Medulla oblongata (tissue), 1 donor: Measurements from ENCODE around the gene METTL13.

Experiments used
- DNase-seq: peaks from one replicate; pipeline ENCODE4 v3.0.0-alpha.2; 2015; ENCODE audit errors: extremely low spot score

The METTL13 gene

DNA sequence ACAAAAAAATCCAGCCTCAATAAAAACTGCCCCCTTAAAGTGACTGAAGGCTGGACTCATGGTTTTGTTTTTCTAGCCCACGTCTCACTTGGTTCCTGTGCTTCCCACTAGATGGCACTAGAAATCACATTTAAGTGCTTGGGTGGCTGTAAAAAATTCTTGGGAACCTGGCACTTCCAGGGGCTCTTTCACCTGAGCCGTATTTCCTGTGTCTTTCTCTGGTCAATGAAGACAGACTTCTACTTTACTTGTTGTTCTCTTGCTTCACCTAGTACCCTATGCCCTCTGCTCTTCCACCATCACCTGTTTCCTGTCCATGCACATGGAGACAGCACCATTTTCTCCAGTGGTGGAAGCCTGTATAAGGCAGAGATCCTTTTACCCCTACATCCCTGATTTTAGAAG is 20.0 kb downstream of the METTL13 start:
- DNase-seq: peak; percentile 83

DNA sequence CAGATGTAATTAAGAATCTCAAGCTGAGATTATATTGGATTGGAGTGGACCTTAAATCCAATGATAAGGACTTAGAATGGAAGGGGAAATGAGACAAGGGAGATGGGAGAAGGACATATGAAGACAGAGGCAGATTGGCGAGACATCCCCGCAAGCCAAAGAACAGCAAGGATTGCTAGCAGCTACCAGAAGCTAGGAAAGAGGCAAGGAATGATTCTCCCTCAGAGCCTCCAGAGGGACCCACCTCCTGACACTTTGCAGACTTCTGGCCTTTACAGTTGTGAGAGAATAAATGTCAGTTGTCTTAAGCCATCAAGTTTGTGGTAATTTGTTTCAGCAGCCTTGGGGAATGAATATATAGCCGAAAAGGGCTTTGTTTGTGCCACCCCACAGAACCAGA is 20.7 kb downstream of the METTL13 start:
- peak; percentile 68 for DNase-seq

DNA sequence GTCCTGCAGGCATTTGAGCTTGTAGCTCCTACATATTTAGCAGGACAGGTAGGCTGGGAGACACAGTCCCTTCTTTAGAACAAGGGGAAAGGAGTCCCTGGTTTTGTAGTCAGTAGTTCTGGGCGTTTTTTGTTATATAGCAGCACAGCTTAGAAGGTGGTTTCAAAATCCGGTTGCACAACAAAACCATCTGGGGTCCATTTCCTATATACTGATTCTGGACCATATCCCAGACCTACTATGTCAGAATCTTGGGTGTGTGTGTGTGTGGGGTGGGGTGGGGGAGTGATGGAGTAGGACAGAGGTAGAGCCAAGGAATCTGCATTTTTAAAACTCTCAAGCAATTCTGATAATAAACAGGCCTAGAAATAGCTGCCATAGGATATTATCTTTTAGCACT is 21.6 kb downstream of the METTL13 start:
- no peak for DNase-seq

DNA sequence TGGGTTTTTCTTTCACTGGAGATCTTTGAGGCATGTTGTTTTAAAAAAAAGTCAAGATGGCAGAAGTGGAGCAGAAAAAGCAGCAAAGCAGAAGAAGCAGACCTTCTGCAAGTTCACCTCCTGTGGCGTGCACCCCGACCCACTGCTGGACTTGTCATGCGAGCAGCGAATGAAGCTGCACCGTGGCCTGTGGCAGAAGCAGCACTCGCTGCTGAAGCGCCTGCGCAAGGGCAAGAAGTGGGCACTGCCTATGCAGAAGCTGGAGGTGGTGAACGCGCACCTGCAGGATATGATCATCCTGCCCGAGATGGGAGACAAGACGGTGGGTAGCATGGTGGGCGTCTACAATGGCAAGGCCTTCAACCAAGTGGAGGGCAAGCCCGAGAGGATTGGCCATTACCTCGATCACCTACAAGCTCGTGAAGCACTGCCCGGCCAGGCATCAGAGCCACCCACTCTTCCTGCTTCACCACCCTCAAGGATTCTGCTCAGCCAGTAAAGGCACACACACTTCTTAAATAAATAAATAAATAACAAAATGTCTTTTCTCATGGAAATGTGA is 22.1 kb downstream of the METTL13 start:
- DNase-seq: no peak

DNA sequence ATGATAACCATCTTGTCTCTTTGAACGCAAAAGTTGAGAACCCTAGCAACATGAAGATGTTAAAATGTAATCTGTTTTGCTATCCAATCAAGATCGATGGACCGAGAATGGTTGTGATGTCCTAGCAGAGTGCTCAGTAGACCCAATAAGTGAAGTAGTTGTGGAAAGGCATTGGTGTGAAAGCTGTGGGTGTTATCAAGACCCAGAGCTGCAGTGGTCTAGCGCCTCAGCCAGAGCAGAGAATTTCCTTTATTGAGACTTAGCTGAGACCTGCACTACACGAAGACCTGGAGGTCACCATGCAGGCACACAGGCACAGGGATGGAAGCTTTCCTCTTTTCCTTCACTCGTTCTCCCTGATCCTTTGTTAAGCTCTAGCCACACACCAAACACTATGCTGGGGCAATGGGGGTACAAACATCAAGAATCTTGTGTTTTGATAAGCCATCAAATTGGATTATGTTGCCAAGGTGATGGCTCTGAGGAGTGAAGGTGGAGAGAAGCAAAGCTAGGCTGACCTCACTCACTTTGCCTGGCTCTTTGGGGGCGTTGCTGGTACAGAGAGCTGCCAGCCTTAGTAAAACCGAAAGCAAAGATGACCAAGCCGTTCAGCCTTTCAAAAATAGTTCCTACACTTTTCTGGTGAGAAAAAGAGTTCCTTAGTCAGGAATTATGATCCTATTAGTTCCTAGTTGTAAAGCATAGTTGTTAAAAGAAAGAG is 24.1 kb downstream of the METTL13 start:
- DNase-seq: no peak

DNA sequence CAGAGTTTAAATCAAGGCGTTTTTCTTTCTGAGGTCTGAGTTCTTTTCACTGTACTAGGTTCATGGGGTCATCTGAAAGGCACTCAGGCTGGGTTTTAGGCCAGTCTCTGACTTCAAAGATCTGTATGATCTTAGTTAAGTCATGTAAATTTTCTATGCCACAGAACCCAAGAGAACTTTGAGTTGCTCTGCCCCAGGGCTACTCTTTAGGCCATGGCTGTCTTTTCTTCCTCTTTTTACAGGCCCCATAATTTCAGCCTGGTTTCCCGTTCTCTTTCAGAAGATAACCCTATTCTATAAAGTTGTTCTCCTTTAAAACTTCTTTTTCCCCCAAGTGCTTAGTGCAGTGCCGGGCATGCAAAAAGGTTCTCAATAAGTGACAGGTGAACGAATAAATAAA is 26.1 kb downstream of the METTL13 start:
- no peak for DNase-seq

DNA sequence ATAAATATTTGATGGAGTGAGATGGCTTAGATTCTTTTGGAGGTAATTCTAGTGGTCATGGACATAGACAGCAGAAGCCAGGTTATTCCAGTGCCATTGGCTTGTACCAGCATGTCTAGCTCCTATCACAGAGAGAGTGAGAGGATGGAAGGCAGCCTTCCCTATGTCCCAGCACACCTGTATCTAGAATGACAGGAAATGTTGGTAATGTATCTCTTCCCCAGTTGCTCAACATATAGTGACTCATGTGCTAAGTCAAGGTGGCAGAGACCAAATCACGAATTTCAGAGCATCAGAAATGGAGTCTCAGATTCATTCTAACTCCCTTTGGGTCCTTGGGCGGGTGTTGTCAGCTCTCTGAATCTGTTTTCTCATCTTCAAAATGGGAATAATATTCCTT is 28.4 kb downstream of the METTL13 start:
- no peak for DNase-seq

DNA sequence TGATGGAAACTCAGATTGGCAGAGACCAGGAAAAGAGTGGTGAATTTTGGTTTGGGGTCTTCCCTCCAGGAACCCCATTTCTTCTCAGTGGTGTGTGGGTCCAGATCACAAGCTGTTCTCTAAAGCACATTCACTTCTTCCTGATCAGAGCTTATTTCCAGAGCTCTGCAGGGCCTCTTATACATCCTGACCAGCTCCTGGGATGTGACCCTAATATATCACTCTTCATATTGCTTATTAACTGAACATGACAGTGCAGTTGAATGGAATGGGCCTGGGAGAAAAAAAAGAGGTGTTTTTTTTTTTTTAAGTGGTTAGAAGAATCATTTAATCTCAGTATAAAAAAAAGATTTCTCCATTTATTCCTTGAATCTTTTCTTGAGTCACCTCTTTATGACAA is 30.2 kb downstream of the METTL13 start:
- no peak for DNase-seq

DNA sequence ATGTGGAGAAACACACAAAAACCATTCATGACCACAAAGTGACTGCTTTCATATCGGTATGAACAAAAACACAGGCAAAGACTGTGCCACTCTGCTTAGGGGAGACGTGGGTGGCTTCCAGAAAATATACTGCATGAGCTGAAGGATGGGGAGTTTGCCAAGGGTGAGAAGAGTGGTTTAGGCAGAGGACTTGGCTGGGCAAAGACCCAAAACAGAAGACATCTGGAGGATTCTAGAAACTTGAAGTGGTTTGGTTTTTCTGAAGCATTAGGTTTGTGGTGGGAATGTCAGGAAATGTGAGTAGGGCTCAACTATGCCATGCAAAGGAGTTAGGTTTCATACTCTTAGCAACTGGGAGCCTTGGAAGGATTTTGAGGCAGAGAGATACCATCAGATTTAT is 33.2 kb downstream of the METTL13 start:
- DNase-seq: no peak

DNA sequence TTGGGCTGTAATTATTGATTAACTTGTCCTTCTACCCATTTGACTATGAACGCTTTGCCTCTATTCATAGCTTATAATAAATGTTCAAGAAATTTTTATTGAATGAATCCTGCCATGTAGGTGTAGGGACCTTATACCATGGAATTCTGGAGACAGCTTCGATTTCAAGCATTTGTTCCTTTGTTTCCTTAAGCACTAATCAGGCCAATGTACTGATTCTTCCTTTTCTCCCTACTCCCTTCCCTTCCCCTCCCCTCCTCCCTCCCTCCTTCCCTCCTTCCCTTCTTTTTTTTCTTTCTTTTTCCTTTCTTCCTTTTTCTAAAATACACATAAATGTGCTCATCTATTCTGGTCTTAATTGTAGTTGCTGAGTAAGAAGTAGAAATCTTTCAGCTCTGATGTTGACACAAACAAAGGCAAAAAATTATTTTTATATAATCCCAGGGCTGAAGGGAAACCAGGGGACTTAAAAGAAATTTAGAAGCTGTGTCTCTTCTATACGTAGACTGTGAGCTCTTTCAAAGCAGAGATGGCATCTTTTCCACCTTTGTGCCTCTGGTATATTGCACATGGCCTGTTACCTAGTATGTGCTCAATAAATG is 34.9 kb downstream of the METTL13 start:
- no peak for DNase-seq

DNA sequence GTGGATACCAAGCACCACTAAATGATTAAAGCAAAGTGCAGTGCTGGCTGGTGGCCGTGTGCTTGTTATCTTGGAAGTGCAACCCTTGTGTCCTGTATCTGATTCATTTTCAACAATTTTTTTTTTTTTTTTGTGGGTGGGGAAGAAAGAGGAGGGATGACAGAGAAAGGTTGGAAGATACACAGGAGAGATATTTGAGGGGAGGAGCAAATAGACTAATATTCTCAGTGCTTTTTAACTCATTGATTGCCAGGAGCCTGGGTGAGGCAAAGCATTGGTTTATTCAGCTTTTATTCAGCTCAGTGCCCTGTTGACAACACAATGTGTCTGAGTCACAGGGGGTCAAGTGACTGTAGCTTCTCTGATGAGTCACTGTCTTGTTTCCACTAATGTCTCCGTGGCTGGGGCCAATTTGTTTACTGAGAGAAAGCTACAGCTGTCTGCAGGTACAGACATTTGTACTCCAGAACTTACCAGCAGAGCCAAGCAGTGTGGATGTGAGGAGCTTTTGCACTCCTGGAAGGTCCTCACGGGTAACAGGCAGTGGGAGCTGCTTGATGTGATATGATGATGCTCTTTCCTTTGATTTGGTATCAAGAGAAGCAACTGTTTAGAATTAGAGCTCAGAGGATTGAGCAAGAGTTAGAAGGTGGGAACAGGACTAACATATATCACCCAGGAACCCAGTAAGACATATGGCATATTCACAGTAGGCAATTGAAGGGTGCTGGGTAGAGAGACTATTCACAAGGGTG is 36.2 kb downstream of the METTL13 start:
- DNase-seq: peak; percentile 64

DNA sequence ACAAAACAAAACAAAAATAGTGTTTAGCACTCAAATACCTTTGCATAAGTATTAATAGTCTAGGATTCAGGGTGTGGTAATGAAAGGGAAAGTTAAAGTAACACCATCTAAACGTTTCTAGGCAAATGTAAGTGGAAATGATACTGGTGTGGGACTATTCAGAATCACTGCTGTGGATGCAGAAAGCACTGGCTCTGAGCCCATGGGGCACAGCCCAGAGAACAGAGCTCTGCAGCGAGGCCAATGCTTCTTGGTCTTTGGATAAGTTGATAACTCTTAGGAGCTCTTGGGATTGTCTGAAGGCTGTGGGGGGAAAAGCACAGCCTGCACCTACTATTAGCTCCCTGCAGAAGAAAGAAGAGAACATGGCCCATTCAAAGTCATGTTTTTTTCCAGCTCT is 38.5 kb downstream of the METTL13 start:
- peak; percentile 72 for DNase-seq

DNA sequence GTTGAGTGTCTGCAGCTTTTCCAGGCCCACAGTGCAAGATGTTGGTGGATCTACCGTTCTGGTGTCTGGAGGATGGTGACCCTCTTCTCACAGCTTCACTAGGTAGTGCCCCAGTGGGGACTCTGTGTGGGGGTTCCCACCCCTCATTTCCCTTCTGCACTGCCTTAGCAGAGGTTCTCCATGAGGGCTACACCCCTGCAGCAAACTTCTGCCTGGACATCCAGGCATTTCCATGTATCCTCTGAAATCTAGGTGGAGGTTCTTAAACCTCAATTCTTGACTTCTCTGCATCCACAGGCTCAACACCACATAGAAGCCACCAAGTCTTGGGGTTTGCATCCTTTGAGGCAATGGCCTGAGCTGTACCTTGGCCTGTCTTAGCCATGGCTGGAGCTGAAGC is 45.5 kb downstream of the METTL13 start:
- no peak for DNase-seq

DNA sequence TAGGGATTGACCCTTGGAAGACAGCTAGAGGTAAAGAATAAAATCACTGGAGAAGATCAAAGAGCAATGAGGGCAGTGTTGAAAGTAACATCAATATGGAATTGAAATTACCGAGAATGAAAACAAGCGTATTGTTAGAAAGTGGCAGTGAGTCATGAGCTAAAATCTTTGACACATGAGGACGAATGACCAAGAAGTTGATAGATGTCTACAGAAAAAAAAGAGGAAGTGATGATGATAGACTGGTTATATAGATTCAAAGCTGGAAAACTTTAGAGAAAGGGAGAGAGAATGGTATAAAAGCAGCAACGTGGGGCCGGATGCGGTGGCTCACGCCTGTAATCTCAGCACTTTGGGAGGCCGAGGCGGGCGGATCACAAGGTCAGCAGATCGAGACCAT is 47.3 kb downstream of the METTL13 start:
- DNase-seq: no peak

DNA sequence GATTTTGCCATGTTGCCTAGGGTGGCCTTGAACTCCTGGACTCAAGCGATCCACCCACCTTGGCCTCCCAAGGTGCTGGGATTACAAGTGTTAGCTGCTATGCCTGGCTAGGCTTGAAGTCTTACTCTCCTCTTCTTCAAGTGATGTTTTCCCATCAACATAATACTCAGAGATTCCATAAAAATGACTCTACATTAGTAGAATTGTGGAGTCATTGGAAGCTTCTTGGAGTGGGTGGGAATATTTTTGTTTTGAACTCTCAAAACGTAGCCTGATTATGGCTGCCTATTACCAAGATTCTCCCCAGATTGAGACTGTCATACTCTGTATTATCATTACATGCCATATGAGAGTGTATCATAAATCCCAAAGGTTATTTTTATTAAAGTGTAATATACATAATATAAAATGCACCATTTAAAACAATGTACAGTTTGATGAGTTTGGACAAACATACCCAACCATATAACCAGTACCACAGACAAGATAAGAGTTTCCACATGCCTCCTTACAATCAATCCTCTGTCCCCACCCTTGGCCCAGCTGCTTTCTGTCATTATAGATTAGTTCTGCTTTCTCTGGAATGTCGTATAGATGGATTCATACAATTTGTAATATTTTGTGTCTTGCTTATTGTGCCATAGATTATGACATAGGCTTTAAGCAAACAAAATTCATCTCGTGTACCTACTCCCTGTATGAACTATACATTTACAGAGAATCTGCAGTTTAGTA is 51.8 kb downstream of the METTL13 start:
- DNase-seq: no peak

DNA sequence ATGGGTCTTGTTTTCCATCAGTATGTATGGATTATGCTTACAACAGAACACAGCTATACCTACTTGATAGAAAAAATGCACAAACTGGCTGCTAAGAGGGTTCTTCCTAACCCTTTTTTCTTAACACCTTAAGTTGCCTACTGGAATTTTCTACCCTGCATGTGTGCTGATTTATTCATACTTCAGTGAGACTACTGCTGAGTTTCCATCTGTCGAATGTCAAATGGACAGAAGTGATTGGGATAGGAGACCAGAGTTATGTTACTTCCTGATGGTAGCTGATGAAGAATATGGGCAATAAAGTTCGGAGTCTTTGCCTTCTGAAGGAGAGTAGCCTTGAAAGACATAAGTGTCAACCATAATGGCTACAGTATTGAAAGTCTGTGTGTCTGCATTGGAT is 53.4 kb downstream of the METTL13 start:
- no peak for DNase-seq

DNA sequence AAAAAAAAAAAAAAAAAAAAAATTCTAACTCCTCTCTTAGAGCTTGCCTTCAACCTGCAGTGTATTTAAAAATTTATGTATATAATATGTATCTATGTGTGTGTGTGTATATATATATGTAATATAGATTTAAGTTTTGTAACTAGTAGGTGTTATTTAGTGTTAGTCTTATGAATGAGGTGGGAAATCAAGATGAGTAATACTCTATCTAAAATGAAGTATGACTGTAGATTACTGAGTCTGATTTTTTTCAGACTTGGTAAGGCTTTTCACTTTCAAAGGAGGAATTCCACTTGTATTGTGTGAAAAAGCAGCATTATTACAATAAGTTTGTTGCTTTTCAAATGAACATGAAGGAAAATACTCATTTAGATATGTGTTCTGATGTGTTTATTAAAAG is 54.4 kb downstream of the METTL13 start:
- no peak for DNase-seq

DNA sequence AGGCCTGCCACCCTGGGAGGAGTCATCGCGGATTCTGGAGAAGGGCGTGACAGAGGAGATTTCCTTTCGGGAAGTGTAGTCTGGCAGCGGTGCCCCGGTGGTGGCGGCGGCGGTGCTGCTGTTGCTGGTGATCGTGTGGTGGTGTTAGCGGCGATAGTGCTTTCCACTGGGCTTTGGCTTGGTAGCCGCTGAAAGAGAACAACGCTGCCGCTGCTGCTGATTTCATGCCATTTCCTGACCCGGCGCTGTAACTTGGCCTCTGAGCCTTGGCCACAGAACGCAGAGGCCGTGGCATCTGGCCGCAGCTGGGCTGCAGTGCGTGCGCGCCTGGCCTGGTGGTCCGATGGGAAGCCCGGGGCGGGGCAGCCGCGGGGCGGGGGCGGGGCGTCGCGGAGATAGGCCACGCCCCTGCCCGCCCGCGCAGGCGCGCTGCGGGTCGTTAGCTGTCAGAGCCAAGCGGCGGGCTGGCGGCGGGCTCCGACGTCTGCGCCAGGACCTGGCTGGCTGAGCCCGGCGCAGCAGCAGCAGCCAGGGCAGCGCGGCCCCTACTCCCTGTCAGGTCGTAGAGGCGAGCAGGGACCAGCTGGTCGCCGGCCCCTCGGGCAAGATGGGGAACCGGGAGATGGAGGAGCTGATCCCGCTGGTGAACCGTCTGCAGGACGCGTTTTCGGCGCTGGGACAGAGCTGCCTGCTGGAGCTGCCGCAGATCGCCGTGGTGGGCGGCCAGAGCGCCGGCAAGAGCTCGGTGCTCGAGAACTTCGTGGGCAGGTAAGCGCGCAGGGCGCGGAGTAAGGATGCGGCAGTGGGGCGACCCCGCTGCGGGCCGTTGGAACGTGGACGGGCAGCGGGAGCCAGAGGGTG is 59.8 kb downstream of the METTL13 start, which contains the start of gene DNM3:
Gene DNM3 (plus strand): TSS at position 449 of the 861 bp plus-strand sequence. CDS start 159 bp downstream, at position 608.
- peak; percentile 91 for DNase-seq

DNA sequence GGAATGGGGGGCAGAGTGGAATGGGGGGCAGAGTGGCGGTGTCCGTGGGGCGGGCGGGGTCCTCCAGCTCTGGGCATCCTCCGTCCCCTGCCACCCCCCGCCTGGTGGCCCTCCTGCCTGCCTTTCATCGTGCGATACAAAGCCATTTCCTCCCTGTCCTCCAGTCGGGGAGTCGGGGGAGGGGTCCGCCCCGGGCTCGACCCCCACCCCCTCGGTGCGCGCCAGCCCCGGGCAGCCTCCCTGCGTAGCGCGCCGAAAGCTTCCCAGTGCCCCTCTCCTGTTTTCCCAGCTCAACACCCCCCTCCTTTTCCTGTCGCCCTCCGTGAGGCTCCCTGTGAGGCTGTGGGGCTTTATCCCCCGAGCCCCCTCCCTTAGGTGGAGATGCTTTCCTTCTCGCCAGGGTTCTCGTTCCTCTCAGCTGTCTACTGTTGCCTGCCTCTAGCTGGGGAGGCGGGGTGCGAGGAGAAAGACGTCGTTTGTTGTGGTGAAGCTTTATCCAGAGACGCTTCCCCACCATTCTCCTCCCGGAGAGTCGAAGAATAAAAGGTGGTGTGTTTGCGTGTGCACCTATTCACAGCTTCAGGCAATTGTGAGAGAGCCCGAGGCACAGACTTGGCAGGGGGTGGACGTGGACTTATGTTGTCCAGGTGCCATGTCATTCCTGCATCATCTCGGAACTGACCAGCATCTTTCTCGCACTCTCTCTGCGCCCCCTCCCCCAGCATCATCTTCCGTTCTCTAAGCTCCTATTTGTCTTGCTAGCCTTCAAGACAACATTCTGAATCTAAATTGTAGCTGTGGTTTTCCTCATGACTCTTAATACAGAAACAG is 60.7 kb downstream of the METTL13 start:
- DNase-seq: peak; percentile 78

DNA sequence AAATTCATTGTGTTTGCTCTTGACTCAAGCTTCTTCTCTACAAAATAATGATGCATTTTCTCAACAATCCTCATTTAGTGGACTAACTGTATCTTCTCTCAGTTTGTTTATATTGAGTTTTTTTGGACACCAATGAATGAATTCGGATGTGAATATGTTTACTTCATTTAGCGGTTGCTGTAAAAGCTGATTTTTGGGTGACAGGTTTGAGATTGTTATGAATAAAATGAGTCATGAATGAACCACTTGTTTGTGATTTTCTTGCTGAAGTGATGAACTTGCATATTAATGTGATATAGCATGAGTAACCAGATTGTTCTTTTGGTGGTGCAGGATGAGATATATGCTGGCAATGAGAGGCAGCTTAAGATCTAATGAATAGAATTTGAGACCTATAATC is 62.9 kb downstream of the METTL13 start:
- DNase-seq: no peak
